A549 treated with Hydrocortisone at 1 μM for 4 hours (cell line): Measurements from ENCODE around the gene TMEM252. TPM values are rescaled to one million over a fixed set of nuclear protein-coding genes. Genes with fewer than 3 reads are reported as not detected.

Source experiments
- total RNA-seq: library from RNA; stranded (reverse); fragments of 200-300 nt; extraction: Qiagen RNA extraction; gene quantifications from 5 replicates; pipeline ENCODE4 v1.2.3, GENCODE V29; 2022

The TMEM252 gene
- not detected in 5 replicates for total RNA-seq

DNA sequence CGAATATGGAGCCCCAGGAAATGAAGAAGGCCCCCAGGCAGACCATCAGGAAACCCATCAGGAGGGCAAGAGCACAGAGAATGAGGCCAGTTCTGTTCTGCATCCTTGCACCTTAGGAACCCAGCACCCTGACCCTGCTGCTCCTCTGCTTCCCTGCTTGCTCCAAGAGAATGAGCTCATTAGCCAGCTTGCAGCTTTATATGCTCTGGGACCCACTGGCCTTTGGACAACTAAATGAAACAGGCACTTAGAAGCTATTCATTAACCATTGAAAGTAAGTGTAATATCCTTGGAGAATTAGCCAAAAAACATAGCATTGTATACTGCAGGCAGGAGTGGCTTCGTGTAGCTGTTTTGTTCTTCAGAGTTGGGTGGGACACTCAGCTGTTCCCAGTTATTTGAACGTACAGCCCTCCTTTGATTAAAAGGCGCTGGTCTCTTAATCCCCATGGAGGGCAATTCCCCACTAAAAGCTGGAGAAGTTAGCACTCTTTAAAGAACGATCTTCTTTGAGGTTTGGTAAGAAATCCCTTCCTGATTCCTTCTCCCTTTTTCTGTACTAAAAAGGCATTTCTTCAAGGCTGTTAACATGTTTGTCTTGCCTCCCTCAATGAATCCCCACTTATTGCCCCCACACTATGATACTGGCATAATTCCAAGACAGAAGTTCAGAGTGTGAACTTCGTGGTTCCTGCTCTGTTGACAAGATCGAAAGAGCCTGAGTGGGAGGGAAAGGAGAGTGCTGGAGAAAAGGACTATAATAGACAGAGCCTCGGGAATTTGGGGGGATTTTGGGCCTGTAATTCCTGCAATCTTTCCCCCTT is at the start of gene TMEM252:
TMEM252 (minus strand) TSS at position 172 of the 824 bp plus-strand sequence; CDS start at position 103, 69 bp downstream.

Other genes with a start within 250 kb of the TMEM252 start
- 0.08 to 0.16 TPM (median 0.12 TPM) in 3 of 5 replicates, not detected in the others for gene FOXD4L3, start 238.0 kb downstream of the TMEM252 start, total RNA-seq
- gene PGM5, start 184.3 kb downstream of the TMEM252 start, total RNA-seq, result 0.03 TPM in 1 of 5 replicates, not detected in the others
- not detected in 5 replicates for gene PIP5K1B, start 164.4 kb upstream of the TMEM252 start, total RNA-seq